ENCODE measurements around the gene CDC23. TPM values are rescaled to one million over a fixed set of nuclear protein-coding genes. Genes with fewer than 3 reads are reported as not detected.
"Not testable (repeated sequence)": the region's sequence is repeated elsewhere in the genome, so short reads cannot be mapped to it uniquely, and the experiment has no call there.

Gene CDC23
- 20.6 TPM for total RNA-seq

DNA sequence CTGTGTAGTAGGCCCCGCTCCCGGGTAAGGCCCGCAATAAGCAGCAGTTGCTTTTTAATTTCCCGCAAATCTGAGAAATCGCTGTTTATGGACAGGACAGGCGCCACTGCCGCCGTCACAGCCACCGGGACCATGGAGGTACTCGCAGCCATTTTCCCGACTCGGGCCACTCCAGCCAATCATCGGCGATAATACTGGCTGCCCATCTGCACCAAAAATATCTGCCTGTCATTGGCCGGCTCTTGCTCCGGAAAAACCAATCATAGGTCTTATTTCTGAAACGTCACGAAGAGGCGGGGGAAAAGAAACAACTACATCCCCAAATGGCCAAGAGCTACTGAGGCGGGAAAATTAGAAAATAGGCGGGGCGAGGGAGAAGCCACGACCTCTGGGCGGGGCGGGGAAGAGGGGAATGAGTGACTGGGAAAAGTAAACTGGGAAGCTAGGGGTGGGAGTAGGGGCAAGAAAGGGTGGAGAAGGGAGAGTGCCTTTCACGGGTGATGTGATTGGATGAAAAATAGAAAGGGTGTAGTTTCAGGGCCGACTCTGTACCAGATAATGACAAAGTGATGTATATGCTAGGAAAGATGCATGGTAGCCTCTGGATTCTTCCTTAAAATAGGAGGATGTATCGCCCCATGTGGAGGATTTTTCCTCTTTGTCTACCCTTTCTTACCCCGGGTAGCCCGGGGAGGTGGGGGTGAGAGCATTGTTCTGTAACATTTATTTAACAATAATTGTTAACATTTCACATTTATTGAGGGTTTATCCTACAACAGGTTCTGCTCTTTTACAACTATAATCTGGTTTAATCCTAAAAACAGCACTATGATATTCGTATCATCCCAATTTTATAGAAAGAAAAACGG, at the start of gene CDC23:
Gene CDC23, minus strand, starts transcription at position 163 of the 869 bp plus-strand sequence. Its CDS starts 11 bp downstream, at position 152.
- ATAC-seq: peak; percentile 98

DNA sequence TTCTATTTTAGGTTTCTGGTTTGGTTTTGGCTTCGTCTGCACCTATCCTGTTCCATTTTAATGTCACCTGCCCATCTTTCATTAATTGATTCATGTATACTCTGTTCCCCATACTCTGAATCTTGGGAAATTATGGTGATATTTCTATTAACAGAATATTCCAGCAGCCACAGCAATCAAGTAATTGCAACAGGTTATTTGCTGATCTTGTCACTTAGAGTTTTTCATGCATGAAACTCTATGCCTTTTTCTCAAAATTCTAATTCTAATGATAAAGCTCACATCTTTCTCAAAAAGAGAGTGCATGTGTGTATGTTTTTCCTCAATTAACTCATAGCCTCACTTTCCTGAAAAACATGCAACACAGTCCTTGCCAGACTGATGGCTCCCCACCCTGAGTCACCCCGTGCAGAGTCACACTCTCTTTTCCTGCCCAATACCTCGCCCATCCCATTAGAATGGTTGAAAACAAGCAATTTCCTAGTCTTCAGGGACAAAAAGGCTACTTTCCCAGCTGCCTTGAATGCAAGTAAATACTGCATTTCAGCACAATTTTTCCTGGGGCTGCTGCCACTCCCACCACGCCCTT, 45.7 kb upstream of the CDC23 start:
- ATAC-seq: no peak

- no peak for ATAC-seq
Observed at GRCh38 chr5:138257583-138257982, 44.5 kb upstream of the CDC23 start.

- no peak for ATAC-seq
Observed at GRCh38 chr5:138252944-138253343, 39.8 kb upstream of the CDC23 start.

DNA sequence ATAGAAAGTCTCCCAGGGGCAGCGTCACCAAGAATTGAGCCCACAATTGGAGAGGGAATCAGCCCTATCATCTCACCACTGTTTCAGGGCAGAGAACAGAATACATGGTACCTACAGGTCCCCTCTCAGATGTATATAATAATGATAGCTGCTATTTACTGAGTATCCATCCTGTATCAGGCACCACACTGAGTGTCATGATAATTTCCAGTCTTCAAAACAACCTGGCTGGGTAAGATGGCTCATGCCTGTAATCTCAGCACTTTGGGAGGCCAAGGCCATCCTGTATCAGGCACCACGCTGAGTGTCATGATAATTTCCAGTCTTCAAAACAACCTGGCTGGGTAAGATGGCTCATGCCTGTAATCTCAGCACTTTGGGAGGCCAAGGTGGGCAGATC, 34.7 kb upstream of the CDC23 start:
- not testable (repeated sequence) for ATAC-seq

GRCh38 chr5:138246822-138247221, 33.7 kb upstream of the CDC23 start:
- ATAC-seq: no peak

DNA sequence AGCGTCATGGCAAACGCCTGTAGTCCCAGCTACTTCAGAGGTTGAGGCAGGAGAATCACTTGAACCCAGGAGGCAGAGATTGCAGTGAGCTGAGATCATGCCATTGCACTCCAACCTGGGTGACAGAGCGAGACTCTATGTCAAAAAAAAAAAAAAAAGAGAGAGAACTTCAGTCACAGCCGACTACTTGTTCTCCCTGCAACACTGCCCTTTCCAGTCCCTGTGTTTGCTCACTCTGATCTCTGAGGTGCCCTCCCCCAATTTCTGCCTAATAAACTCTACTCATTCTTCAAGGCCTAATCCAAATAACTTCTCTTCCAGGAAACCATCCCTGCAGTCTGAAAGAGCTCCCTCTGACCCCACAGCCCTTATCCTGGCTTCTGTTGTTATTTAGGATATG, 33.2 kb upstream of the CDC23 start:
- ATAC-seq: no peak

DNA sequence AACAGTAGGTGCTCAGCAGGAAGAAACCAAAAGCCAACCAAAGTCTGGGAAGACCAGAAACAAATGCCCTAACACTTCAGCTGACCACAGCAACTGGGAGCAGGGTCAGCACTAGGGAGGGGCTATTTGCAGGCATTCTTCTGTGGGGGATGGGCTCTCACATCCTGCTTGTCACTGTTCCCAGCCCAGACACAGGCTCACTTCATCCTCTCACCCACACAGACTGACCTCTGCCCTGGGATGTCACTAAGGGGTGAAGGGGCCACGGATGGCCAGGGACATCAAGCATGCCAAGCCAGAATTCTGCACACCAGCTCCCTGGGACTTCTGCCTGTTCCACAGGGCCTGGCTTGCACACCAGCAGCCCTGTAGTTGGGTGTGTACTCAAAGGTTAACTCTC, 32.6 kb upstream of the CDC23 start:
- no peak for ATAC-seq

- no peak for ATAC-seq
Observed at GRCh38 chr5:138243794-138244193, 30.7 kb upstream of the CDC23 start.

- peak; percentile 33 for ATAC-seq
Observed at GRCh38 chr5:138241688-138242571, 28.8 kb upstream of the CDC23 start.

DNA sequence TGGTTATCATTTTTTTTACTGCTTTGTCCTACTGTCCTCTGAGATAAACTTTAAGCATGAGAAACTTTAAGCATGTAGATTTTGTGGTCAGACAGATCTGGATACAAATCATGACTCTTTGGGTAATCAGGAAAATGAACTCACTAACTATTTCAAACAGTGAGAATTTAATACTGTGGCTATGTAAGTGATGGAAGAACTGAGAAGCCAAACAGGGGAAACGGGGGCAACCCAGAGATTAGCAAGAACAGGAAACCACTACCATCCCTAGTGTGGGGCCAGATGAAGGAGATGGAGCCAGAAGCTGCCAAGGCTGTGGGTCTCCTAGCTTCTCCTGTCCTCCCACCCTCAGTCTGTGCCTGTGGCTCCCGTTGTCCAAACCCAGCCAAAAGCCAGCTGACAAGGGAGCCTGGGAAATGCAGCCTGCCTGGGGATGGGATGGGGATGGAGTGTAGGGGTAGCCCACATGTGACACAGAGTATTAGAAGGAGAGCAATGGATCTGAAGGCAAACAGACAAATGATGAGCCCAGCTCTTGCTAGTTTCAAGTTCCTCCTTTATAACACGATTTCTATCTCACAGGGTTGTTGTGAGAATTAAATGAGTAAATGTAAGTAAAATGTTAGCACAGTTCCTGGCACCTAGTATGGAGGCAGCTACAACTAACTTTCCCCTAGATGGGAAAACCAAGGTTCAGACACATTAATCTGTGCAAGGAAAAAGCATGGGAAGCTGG, 27.7 kb upstream of the CDC23 start:
- no peak for ATAC-seq

- ATAC-seq: no peak
Observed at GRCh38 chr5:138238034-138238433, 24.9 kb upstream of the CDC23 start.

GRCh38 chr5:138234651-138235050, 21.5 kb upstream of the CDC23 start:
- ATAC-seq: no peak

- ATAC-seq: no peak
Observed at GRCh38 chr5:138233280-138233679, 20.2 kb upstream of the CDC23 start.

- ATAC-seq: peak; percentile 52
Observed at GRCh38 chr5:138230981-138231589, 18.0 kb upstream of the CDC23 start.

DNA sequence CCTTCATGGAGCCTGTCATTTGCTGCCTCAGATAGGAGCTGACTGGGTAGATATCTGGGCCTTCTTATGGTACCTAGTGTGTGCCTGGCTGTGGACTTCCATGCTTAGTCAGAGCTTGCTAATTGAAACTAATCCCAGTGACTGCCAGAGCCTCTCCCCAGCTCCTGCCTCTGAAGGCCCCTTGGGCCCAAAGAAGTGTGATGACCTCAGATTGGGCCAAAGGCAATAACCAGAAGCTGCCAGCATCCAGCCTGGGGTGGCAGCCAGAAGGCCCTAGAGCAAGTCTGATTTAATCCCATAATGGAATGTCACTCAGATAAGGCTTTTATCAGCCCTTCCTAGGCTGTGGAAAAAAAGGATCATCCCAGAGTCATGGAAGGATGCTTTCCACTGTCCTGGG, 17.1 kb upstream of the CDC23 start:
- ATAC-seq: peak; percentile 28

DNA sequence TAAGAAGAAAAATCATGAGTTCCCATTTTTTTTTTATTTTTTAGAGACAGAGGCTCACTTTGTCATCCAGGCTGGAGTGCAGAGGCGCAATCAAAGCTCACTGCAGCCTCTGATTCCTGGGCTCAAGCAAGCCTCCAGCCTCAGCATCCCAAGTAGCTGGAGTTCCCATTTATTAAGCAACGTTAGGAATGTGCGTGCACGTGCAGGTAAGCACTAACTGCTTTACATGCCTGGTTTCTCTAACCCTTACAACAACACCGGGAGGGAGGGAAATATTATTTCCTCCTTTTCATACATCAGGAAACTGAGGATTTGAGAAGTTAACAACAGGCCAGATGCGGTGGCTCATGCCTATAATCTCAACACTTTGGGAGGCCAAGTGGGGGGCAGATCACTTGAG, 16.3 kb upstream of the CDC23 start:
- no peak for ATAC-seq

- no peak for ATAC-seq
Observed at GRCh38 chr5:138226910-138227309, 13.8 kb upstream of the CDC23 start.

GRCh38 chr5:138224712-138225111, 11.6 kb upstream of the CDC23 start:
- no peak for ATAC-seq

GRCh38 chr5:138223532-138223931, 10.4 kb upstream of the CDC23 start:
- ATAC-seq: no peak

DNA sequence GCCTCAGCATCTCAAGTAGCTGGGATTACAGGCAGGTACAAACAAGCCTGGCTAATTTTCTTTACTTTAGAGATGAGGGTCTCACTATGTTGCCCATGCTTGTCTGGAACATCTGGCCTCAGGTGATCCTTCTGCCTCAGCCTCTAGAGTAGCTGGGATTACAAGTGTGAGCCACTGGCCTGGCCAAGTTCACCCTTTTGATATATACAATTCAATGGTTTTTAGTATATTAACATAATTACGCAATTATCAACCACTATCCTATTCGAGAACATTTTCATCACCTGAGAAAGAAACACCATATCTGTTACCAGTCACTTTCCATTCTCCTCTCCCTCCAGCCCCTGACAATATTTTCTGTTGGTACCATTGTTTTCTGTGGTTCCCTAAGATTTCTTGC, 3.7 kb upstream of the CDC23 start:
- ATAC-seq: no peak

DNA sequence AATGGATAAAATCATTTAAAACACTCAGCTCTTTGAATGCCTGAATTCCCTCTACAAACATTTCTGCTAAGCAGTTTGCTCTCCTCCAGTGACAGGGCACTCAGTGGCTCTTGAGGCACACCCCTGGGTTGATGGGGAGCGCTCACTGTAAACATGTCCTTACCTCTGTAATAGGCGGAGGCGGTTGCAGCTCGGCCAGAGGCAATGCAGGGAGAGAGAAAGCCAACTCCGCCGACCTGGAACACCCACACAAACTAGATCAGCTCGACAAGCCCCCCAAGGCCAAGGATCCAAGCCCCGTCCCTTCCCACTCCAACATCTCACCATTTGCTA, 329 bp downstream of the CDC23 start:
- peak; percentile 54 for ATAC-seq
